GM12878 (cell line): Measurements from ENCODE around the gene NCBP3. TPM values are rescaled to one million over a fixed set of nuclear protein-coding genes. Genes with fewer than 3 reads are reported as not detected.

Experiments used
- ATAC-seq: fragments of 200-7000 bp; cut with Tn5 transposase; 3 replicates; pipeline ENCODE4 v1.9.1; 2020; ENCODE audit warnings: mild to moderate bottlenecking, moderate library complexity
- BruUV-seq: library from RNA; stranded (reverse); fragments of 400-500 nt; replicated peaks from 2 replicates; lab custom pipeline; 2021; lab: Mats Ljungman, UMichigan
- CTCF ChIA-PET: fragments of 300-600 bp; sonication (Branson Sonifier 250); formaldehyde crosslinking; extraction: SDS; loops from one replicate; lab custom pipeline; 2021; ENCODE audit warnings: inconsistent platforms; lab: Yijun Ruan, JAX
- POLR2A ChIA-PET: fragments of 350-600 bp; formaldehyde crosslinking; extraction: SDS; loops from one replicate; lab custom pipeline; 2021; ENCODE audit warnings: inconsistent platforms; lab: Charles Lee
- RAD21 ChIA-PET: fragments of 300-600 bp; sonication (Branson Sonifier 250); formaldehyde crosslinking; loops from one replicate; lab custom pipeline; 2023; ENCODE audit warnings: antibody characterized with exemption; ENCODE audit not compliant: unreplicated experiment; lab: Charles Lee
- SMC1A ChIA-PET: fragments of 300-600 bp; sonication (Branson Sonifier 250); formaldehyde crosslinking; loops from one replicate; lab custom pipeline; 2023; ENCODE audit not compliant: unreplicated experiment, uncharacterized antibody; lab: Charles Lee
- DNase-seq: peaks from one replicate; pipeline ENCODE4 v3.0.0-alpha.2; 2011; ENCODE audit warnings: low read depth, low spot score
- FAIRE-seq: peaks from 3 replicates; lab custom pipeline; 2011; peaks lifted over from hg19 to GRCh38; lab: Jason Lieb, UNC
- H2AFZ ChIP-seq: 2 replicates; pipeline ENCODE4 v1.6.0; 2011; ENCODE audit warnings: low read depth, low read length, control low read depth; ENCODE audit not compliant: control insufficient read depth
- H3K27ac ChIP-seq: 2 replicates; pipeline ENCODE4 v1.5.1; 2011; ENCODE audit warnings: control low read depth; ENCODE audit not compliant: control insufficient read depth, insufficient read depth
- H3K27me3 ChIP-seq, 2 experiments: replicated peaks in 1 of 2; 2 replicates each; pipeline versions ENCODE4 v1.6.0 to v1.6.1; 2011; ENCODE audit warnings: low read length in 1 of 2; ENCODE audit not compliant: control insufficient read depth in 2 of 2, insufficient read depth in 2 of 2
- H3K36me3 ChIP-seq, 2 experiments: 2 replicates each; pipeline ENCODE4 v1.5.1; 2011; ENCODE audit warnings: low read length in 1 of 2; ENCODE audit not compliant: control insufficient read depth in 2 of 2, insufficient read depth in 2 of 2
- H3K4me1 ChIP-seq: 2 replicates; pipeline ENCODE4 v1.6.1; 2011; ENCODE audit warnings: mild to moderate bottlenecking, low read length, moderate library complexity, mixed read lengths; ENCODE audit not compliant: control insufficient read depth, insufficient read depth
- H3K4me2 ChIP-seq: 2 replicates; pipeline ENCODE4 v1.6.0; 2011; ENCODE audit warnings: control low read depth; ENCODE audit not compliant: control insufficient read depth, insufficient read depth
- H3K4me3 ChIP-seq: fragments of 200-600 bp; sonication (generic); 2 replicates; pipeline ENCODE4 v1.5.1; 2016
- H3K79me2 ChIP-seq: 2 replicates; pipeline ENCODE4 v1.6.0; 2011; ENCODE audit warnings: low read length; ENCODE audit not compliant: control insufficient read depth, insufficient read depth
- H3K9ac ChIP-seq: 2 replicates; pipeline ENCODE4 v1.8.0; 2011; ENCODE audit warnings: low read length, control low read depth, mixed read lengths; ENCODE audit not compliant: control insufficient read depth, insufficient read depth
- H3K9me3 ChIP-seq: replicated peaks from 3 replicates; pipeline ENCODE4 v1.5.1; 2011; ENCODE audit warnings: mild to moderate bottlenecking, low read length; ENCODE audit not compliant: control insufficient read depth, insufficient read depth
- H4K20me1 ChIP-seq: 2 replicates; pipeline ENCODE4 v1.6.0; 2011; ENCODE audit not compliant: control insufficient read depth, insufficient read depth
- BRCA1 ChIP-seq: IDR thresholded peaks from 2 replicates; pipeline ENCODE4 v1.6.1; 2011; ENCODE audit warnings: low read depth, low read length, improper control_type of control experiment
- EZH2 ChIP-seq: IDR thresholded peaks from 2 replicates; pipeline ENCODE4 v1.6.1; 2012; ENCODE audit warnings: low read depth, mild to moderate bottlenecking, control low read depth, inconsistent platforms, low read length, borderline replicate concordance; ENCODE audit not compliant: control insufficient read depth
- NFYB ChIP-seq: IDR thresholded peaks from 2 replicates; pipeline ENCODE4 v1.6.1; 2011; ENCODE audit warnings: low read depth, mild to moderate bottlenecking, low read length, improper control_type of control experiment, moderate library complexity; ENCODE audit not compliant: insufficient read depth
- POLR2AphosphoS2 ChIP-seq: IDR thresholded peaks from 2 replicates; pipeline ENCODE4 v1.6.1; 2011; ENCODE audit warnings: low read depth, mild to moderate bottlenecking, low read length, improper control_type of control experiment, moderate library complexity
- POU2F2 ChIP-seq: IDR thresholded peaks from 3 replicates; pipeline ENCODE4 v1.6.1; 2011; ENCODE audit warnings: low read depth, mild to moderate bottlenecking, low read length, borderline replicate concordance
- RAD21 ChIP-seq: IDR thresholded peaks from 2 replicates; pipeline ENCODE4 v1.6.1; 2011; ENCODE audit warnings: mild to moderate bottlenecking, low read depth, low read length, moderate library complexity; ENCODE audit not compliant: insufficient read depth
- STAT3 ChIP-seq: IDR thresholded peaks from 2 replicates; pipeline ENCODE4 v1.6.1; 2011; ENCODE audit warnings: low read depth, low read length, improper control_type of control experiment
- TBL1XR1 ChIP-seq: IDR thresholded peaks from 2 replicates; pipeline ENCODE4 v1.6.1; 2012; ENCODE audit warnings: low read depth, low read length, improper control_type of control experiment
- WGBS: methylation state at CpG from one replicate; pipeline ENCODE4 v1.1.6; 2016; ENCODE audit warnings: low lambda C conversion rate; ENCODE audit not compliant: insufficient replicate concordance, insufficient coverage; ENCODE audit errors: missing lambda C conversion rate; 5-methylcytosine and 5-hydroxymethylcytosine counted together
- in situ Hi-C: fragments of 300-500 bp; cut with MboI; formaldehyde crosslinking; loops from 9 replicates; pipeline ENCODE4 v1.14.3; 2018; ENCODE audit warnings: mixed read lengths
- intact Hi-C: fragments of 100-400 bp; cut with micrococcal nuclease; formaldehyde crosslinking; loops from one replicate; pipeline ENCODE4 v1.14.2; 2022; ENCODE audit not compliant: unreplicated experiment
- polyA plus RNA-seq, 11 experiments: library from polyadenylated mRNA; depleted of rRNA in 4 of 11; unstranded in 6 of 11; stranded (reverse) in 5 of 11; fragments of >200 nt; fragmentation: Nextera tagmentation in 4 of 11; fragmentation: Illumina TruSeq in 1 of 11; extraction: Ambion mirVana in 4 of 11; extraction: Trizol in 1 of 11; gene quantifications; 1 replicate in 1 of 11; 2 replicates in 10 of 11; pipeline versions ENCODE4 v1.2.1 to v1.2.3, GENCODE V29; 2011 to 2016; ENCODE audit warnings: inconsistent platforms in 2 of 11, missing spikeins in 2 of 11, low read depth in 1 of 11
- total RNA-seq, 4 experiments: library from RNA; depleted of rRNA in 3 of 4; stranded (reverse); fragments of >200 nt in 3 of 4; fragmentation: Illumina TruSeq in 1 of 4; extraction: Trizol in 1 of 4; gene quantifications; 2 replicates each; pipeline versions ENCODE4 v1.2.1 to v1.2.3, GENCODE V29; 2013 to 2021
- TF ChIP-seq, protein P1 (sequence below): fragments of 450-650 bp; IDR thresholded peaks from 2 replicates; pipeline ENCODE4 v1.6.1; 2018; ENCODE audit warnings: borderline replicate concordance, mild to moderate bottlenecking; ENCODE audit not compliant: partially characterized antibody
- TF ChIP-seq, protein P2 (sequence below): fragments of 450-650 bp; IDR thresholded peaks from 2 replicates; pipeline ENCODE4 v1.6.1; 2017; ENCODE audit warnings: antibody characterized with exemption, mild to moderate bottlenecking, moderate library complexity
- TF ChIP-seq, protein P3 (sequence below): IDR thresholded peaks from 2 replicates; pipeline ENCODE4 v1.6.1; 2012; ENCODE audit warnings: low read depth, low read length, improper control_type of control experiment
- TF ChIP-seq, protein P4 (sequence below): fragments of 450-650 bp; IDR thresholded peaks from 2 replicates; pipeline ENCODE4 v1.6.1; 2017; ENCODE audit warnings: mild to moderate bottlenecking
- TF ChIP-seq, protein P5 (sequence below): fragments of 450-650 bp; IDR thresholded peaks from 2 replicates; pipeline ENCODE4 v1.6.1; 2016; ENCODE audit warnings: mild to moderate bottlenecking

Gene NCBP3
- total and polyA plus RNA-seq, 10 of the 15 experiments (the other 5 are each of a cell fraction or from before 2014, with no cell fraction given): 5.2 to 32.0 (median 23.2) TPM

DNA sequence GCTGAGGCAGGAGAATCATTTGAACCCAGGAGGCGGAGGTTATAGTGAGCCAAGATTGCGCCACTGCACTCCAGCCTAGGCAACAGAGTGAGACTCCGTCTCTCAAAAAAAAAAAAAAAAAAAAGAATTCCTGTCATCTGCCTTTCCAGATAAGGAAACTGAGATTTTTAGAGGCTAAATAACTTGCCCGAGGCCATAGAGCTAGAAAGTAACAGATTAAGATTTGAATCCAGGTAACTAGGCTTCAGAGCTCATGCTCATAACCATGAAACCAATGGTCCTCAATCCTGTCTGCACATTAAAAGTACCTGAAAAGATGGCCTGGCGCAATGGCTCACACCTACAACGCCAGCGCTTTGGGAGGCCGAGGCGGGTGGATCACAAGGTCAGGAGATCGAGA lies 9.5 kb downstream of the NCBP3 start:
- H3K27ac ChIP-seq: no peak overlapping the region
- WGBS: over 99% methylated on average over 10 of the region's 10 CpGs
- DNase-seq (no peak), FAIRE-seq (no peak), ATAC-seq (no peak)
- no peak overlapping the region for H3K4me3 ChIP-seq
- BruUV-seq: no TSS peak
- H3K4me2 ChIP-seq: no peak overlapping the region
- no peaks in the 10 kb centered on the region for H3K79me2 ChIP-seq
- H2AFZ ChIP-seq: no peak overlapping the region
- in situ Hi-C loops: no loop called here
- H3K4me1 ChIP-seq: no peaks in the 10 kb centered on the region
- no peaks in the 10 kb centered on the region for H4K20me1 ChIP-seq
- peaks cover 6 to 17% of the 10 kb centered on the region in 2 experiments for H3K36me3 ChIP-seq
- H3K9ac ChIP-seq: no peak overlapping the region
- SMC1A ChIA-PET: interaction anchor here (0.9 to 1.2 kb wide), 2 partner anchors 9 to 10 kb away, joined by 3 to 4 read pairs; partner anchors contain the start of gene NCBP3
- CTCF ChIA-PET: interaction anchor here (1.0 to 5.6 kb wide), 5 partner anchors 9 to 109 kb away, joined by 3 to 34 read pairs (median 6); partner anchors contain the start of gene NCBP3
- no peaks in the 10 kb centered on the region for H3K27me3 ChIP-seq
- POLR2A ChIA-PET: interaction anchor here (0.7 kb wide), 1 partner anchor 70 kb away, joined by 3 read pairs; no protein-coding TSS in a partner anchor
- no peaks in the 10 kb centered on the region for H3K9me3 ChIP-seq
- RAD21 ChIA-PET: interaction anchor here (1.0 kb wide), 2 partner anchors 27 to 98 kb away, joined by 3 read pairs; no protein-coding TSS in a partner anchor
- intact Hi-C loops: no loop called here
- TF ChIP-seq, protein P1, sequence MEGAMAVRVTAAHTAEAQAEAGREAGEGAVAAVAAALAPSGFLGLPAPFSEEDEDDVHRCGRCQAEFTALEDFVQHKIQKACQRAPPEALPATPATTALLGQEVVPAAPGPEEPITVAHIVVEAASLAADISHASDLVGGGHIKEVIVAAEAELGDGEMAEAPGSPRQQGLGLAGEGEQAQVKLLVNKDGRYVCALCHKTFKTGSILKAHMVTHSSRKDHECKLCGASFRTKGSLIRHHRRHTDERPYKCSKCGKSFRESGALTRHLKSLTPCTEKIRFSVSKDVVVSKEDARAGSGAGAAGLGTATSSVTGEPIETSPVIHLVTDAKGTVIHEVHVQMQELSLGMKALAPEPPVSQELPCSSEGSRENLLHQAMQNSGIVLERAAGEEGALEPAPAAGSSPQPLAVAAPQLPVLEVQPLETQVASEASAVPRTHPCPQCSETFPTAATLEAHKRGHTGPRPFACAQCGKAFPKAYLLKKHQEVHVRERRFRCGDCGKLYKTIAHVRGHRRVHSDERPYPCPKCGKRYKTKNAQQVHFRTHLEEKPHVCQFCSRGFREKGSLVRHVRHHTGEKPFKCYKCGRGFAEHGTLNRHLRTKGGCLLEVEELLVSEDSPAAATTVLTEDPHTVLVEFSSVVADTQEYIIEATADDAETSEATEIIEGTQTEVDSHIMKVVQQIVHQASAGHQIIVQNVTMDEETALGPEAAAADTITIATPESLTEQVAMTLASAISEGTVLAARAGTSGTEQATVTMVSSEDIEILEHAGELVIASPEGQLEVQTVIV: no peak
- TF ChIP-seq BRCA1 (no peak), NFYB (no peak), STAT3 (no peak), RAD21 (no peak), POLR2AphosphoS2 (no peak), EZH2 (no peak), TBL1XR1 (no peak), POU2F2 (no peak)
- TF ChIP-seq, protein P2, sequence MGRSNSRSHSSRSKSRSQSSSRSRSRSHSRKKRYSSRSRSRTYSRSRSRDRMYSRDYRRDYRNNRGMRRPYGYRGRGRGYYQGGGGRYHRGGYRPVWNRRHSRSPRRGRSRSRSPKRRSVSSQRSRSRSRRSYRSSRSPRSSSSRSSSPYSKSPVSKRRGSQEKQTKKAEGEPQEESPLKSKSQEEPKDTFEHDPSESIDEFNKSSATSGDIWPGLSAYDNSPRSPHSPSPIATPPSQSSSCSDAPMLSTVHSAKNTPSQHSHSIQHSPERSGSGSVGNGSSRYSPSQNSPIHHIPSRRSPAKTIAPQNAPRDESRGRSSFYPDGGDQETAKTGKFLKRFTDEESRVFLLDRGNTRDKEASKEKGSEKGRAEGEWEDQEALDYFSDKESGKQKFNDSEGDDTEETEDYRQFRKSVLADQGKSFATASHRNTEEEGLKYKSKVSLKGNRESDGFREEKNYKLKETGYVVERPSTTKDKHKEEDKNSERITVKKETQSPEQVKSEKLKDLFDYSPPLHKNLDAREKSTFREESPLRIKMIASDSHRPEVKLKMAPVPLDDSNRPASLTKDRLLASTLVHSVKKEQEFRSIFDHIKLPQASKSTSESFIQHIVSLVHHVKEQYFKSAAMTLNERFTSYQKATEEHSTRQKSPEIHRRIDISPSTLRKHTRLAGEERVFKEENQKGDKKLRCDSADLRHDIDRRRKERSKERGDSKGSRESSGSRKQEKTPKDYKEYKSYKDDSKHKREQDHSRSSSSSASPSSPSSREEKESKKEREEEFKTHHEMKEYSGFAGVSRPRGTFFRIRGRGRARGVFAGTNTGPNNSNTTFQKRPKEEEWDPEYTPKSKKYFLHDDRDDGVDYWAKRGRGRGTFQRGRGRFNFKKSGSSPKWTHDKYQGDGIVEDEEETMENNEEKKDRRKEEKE: no peak
- TF ChIP-seq, protein P3, sequence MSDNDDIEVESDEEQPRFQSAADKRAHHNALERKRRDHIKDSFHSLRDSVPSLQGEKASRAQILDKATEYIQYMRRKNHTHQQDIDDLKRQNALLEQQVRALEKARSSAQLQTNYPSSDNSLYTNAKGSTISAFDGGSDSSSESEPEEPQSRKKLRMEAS: no peak
- TF ChIP-seq, protein P4, sequence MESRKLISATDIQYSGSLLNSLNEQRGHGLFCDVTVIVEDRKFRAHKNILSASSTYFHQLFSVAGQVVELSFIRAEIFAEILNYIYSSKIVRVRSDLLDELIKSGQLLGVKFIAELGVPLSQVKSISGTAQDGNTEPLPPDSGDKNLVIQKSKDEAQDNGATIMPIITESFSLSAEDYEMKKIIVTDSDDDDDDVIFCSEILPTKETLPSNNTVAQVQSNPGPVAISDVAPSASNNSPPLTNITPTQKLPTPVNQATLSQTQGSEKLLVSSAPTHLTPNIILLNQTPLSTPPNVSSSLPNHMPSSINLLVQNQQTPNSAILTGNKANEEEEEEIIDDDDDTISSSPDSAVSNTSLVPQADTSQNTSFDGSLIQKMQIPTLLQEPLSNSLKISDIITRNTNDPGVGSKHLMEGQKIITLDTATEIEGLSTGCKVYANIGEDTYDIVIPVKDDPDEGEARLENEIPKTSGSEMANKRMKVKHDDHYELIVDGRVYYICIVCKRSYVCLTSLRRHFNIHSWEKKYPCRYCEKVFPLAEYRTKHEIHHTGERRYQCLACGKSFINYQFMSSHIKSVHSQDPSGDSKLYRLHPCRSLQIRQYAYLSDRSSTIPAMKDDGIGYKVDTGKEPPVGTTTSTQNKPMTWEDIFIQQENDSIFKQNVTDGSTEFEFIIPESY: no peak
- TF ChIP-seq, protein P5, sequence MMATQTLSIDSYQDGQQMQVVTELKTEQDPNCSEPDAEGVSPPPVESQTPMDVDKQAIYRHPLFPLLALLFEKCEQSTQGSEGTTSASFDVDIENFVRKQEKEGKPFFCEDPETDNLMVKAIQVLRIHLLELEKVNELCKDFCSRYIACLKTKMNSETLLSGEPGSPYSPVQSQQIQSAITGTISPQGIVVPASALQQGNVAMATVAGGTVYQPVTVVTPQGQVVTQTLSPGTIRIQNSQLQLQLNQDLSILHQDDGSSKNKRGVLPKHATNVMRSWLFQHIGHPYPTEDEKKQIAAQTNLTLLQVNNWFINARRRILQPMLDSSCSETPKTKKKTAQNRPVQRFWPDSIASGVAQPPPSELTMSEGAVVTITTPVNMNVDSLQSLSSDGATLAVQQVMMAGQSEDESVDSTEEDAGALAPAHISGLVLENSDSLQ: no peak
